Activated T-helper 1 cell treated with Interleukin-2 at 50 U/mL for 16 hours (primary cell): Measurements from ENCODE around the gene SRPK1.

Source experiments
- DNase-seq: peaks from one replicate; pipeline ENCODE4 v3.0.0-alpha.2; 2020; ENCODE audit warnings: low read depth

SRPK1 gene

GRCh38 chr6:35898003-35898402 is 22.9 kb downstream of the SRPK1 start:
- no peak for DNase-seq

DNA sequence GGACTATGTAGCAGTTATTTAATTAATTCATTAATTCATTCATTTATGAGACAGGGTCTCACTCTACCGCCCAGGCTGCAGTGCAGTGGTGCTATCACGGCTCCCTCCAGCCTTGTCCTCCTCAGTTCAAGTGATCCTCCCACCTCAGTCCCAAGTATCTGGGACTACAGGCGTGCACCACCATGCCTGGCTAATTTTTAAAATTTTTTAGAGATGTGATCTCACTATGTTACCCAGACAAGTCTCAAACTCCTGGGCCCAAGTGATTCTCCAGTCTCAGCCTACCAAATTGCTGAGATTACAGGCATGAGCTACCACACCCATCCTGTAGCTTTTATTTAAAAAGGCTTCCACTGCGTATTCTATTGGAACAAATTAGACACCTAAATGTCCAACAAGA is 23.4 kb downstream of the SRPK1 start:
- no peak for DNase-seq

DNA sequence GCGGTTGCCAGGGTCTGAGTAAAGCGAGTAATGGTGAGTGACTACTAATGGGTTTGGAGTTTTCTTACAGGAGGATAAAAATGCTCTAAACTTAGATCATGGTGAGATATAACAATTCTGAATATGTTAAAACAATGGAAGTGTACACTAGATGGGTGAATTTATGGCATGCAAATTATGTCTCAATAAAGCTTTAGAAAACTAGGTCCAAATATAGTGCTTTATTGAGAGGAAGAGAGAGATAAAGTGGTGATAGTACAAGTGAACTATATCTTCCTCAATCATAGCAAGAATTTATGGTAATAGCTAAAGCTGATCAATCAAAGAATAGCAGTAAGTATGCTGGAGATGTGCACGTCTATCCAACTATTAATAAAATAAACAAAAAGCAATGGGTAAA is 23.9 kb downstream of the SRPK1 start:
- no peak for DNase-seq

GRCh38 chr6:35896228-35896627 is 24.7 kb downstream of the SRPK1 start:
- no peak for DNase-seq

DNA sequence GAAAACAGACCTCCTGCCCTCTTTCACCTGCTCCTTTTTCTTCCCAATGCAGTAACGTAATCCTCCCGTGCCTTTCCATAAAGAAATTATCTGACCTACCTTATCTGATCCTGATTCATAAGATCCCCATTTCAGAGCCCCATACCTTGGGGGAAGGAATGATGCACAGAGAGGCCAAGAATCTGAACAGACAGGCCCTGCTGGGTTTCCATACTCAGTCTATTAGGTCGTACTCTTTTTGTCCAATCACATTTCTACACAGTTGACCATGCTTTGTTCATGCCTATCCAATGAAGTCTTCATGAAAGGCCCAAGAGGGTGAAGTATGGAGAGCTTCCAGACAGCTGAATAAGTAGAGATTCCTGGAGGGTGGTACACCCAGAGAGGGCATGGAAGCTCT is 25.3 kb downstream of the SRPK1 start:
- no peak for DNase-seq

DNA sequence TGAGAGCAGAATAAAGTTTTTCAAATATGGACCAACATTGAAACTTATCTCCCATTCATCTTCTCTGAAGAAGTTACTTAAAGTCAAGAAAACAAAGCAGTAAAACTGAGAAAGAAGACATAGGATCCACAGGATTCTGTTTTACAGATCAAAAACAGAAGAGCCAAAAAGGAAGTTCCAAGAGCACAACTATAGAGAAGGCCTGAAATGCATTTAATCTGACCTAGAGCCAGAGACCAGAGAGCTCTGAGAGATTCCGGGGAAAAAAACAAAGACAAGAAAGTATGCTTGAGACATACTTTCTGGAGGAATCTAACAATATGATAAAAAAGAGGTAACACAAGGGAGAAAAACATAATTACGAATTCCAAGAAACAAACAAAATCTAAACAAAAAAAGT is 26.1 kb downstream of the SRPK1 start:
- no peak for DNase-seq

GRCh38 chr6:35893246-35893645 is 27.7 kb downstream of the SRPK1 start:
- no peak for DNase-seq

DNA sequence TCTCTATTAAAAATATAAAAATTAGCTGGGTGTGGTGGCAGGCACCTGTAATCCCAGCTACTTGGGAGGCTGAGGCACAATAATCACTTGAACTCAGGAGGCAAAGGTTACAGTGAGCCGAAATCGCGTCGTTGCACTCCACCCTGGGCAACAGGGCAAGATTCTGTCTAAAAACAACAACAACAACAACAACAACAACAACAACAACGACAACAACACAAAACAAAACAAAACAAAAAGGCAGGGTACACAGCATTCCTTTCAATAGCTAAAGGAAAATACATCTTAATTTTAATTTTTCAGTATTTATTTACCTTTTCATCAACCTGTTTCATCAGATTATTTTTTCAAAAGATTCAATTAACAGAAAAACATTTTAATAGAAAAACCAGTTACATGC is 28.4 kb downstream of the SRPK1 start:
- DNase-seq: no peak

DNA sequence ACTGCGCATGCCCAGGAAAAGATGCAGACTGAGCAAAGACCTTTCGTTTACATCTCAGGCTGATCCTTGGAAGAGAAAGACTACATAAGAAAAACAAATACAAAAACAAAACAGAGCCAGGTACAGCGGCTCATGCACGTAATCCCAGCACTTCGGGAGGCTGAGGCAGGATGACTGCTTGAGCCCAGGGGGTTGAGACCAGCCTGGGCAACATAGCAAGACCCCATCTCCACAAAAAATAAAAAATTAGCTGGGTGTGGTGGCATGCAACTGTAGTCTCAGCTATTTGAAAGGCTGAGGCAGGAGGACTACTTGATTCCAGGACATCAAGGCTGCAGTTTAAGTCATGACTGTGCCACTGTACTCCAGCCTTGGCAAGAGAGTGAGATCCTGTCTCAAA is 41.7 kb downstream of the SRPK1 start:
- DNase-seq: no peak

GRCh38 chr6:35876902-35877301 is 44.0 kb downstream of the SRPK1 start:
- DNase-seq: no peak

GRCh38 chr6:35874730-35875129 is 46.2 kb downstream of the SRPK1 start:
- DNase-seq: no peak

DNA sequence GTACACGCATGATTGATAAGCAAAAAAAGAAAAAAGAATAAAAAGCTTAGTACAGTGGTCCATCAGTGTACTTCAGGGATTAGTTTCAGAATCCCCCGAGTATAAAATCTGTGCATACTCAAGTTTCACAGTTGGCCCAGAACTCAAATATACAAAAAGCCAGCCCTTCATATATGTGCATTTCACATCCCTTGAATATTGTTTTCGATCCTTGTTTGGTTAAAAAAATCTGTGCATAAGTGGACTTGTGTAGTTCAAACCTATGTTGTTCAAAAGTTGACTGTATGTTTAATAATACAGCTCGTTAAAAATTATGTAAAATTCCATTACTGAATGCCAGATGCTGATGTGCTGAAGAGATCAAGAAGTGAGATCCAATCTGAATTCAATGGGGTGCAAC is 61.5 kb downstream of the SRPK1 start:
- DNase-seq: no peak

DNA sequence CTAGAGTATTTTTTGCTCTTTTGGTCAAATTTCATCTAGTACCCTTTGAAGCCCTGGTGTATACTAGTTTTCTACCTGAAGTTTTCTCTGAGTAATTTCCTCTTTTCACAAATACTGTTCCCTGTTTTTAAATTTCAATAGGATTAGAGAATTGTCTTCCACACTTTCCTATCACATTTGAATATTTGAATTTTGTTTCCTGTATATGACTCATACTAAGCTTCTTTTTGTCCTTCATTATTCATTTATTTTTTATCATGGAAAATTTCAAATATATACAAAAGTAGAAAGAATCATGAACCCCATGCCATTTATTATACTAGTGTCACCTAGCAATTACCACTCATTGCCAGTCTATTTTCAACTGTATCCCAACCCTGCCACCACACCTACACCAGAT is 63.0 kb downstream of the SRPK1 start:
- DNase-seq: no peak

DNA sequence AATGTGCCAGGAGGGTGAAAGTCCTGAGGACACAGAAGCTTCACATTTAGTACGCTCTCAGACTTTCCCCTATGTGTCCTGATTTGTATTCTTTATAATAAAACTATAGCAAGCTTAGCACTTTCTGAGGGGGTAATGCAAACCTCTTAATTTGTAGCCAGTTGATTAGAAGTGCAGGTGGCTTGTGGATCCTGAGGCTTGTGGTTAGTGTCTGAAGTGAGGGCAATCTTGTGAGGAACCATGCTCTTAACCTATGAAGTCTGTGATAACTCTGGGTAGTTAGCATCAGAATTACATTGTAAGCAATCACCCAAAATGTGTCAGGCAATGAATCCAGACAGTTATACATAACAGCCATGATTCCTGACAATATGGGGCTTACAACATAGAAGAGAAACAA is 64.6 kb downstream of the SRPK1 start:
- no peak for DNase-seq

DNA sequence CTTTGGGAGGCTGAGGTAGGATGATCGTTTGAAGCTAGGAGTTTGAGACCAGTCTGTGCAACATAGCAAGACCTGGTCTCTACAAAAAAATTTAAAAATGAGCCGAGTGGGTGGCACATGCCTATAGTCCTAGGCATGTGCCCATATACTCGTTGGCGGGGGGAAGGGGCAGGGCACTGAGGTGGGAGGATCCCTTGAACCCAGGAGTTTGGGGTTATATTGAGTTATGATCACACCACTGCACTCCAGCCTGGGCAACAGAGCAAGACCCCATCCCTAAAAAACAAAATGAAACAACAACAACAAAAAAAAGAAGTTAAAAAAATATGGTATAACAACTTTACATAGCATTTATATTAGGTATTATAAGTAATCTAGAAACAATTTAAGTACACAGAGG is 67.9 kb downstream of the SRPK1 start:
- DNase-seq: no peak

DNA sequence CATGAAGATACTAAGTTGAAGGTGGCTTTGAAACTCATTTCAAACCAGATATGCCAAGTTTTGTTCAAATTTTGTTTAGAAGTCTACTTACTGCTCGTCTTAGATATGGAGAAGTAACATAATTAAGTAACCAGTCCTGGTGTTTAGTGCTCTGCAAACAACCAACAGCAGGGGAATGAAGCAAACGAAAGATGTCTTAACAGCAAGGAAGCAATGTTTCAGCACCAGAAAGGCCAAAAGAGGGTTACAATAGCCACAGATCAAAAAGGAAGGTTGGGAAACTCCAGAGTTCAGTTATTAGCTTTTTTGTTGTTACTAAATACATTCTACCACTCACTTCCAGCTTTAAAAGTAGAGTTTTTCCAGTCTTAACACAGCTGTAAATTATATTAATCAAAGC is 70.7 kb downstream of the SRPK1 start:
- DNase-seq: no peak

DNA sequence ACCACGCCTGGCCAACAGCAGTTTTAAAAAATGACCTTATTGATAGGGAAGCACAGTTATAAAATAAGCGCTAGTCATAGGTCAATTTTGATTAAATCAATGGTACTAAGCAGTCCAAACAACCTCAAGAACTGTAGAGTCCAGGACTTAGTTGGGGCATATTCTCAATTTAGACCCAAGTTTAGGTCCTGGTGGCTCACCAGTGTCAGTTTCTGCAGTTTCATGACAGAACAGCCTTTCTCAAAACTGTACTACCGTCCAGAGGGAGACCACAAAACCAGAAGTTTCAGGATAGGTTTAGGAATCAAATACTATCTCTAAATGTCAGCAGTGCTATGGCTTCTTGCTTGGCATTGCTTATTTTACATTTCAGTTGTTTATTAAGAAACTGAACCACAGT is 76.6 kb downstream of the SRPK1 start:
- no peak for DNase-seq

GRCh38 chr6:35842381-35842780 is 78.5 kb downstream of the SRPK1 start:
- no peak for DNase-seq

DNA sequence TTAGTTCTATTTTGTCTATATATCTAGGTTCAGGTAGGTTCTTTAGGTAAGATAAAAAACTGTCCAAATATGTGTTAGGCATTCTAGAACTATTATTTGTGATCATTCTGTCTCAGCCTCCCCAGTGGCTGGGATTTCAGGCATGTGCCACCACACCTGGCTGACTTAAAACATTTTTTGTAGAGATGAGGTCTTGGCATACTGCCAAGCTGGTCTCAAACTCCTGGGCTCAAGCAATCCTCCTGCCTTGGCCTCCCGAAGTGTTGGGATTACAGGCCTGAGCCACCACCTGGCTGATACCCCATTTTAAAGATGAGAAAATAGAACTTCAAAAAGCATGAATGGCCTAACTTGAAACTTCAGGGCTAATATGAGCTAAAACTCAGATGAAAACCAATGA is 81.9 kb downstream of the SRPK1 start:
- DNase-seq: no peak

- no peak for DNase-seq
Observed at GRCh38 chr6:35833536-35833935, 87.4 kb downstream of the SRPK1 start.

- DNase-seq: no peak
Observed at GRCh38 chr6:35831257-35832007, 89.5 kb downstream of the SRPK1 start.

DNA sequence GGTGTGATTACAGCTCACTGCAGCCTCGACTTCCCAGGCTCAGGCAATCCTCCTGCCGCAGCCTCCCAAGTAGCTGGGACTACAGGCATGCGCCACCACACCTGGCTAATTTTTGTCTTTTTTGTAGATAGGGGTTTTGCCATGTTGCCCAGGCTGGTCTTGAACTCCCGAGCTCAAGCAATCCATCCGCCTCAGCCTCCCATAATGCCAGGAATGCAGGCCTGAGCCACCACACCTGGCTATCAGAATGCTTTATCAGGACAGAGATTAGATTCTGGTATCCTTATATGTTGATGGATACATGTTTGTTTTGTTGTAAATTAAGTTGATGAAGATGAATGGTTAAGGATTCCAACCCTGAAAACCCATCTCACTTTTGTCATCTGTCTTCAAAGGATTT is 91.6 kb downstream of the SRPK1 start:
- DNase-seq: no peak

DNA sequence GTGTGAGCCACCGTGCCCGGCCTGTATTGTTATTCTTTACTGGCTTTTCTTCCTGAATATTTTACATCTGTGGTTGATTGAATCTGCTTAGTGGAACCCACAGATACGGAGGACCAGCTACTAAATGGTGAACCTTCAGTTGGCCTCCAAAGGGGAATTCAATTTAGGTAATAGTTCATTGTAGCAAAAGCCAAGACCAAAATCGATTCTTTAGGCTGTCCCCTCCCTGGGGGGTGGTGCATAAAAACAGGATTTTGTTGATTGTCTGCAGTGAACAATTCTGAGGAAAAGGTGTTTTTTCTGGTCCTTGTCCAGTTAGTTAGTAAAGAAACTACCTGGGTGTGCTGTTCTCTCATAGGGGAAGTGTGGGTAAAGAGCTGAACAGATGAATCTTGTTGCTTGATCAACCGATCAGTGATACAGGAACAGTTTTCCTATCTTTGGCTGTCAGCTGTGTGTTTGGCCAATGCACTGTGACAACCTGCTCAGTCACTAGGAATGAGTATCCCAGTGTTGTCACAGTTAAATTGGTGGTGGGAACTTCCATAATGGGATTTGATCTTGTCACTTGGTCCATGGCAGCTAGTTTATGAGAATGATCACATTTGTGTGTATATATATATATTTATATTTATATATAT is 96.2 kb downstream of the SRPK1 start:
- no peak for DNase-seq

GRCh38 chr6:35823601-35824000 is 97.3 kb downstream of the SRPK1 start:
- DNase-seq: no peak
